Esophagus muscularis mucosa (tissue), 4 donors: ENCODE data around the gene DDTL.

Experiments
- EP300 ChIP-seq: sonication (generic); formaldehyde crosslinking; IDR thresholded peaks from one replicate; pipeline ENCODE4 v1.6.1; 2017; ENCODE audit warnings: antibody characterized with exemption
- POLR2A ChIP-seq: fragments of 450-650 bp; IDR thresholded peaks from one replicate; pipeline ENCODE4 v1.6.1; 2017; ENCODE audit warnings: antibody characterized with exemption, moderate library complexity, mild to moderate bottlenecking, low read depth
- POLR2AphosphoS5 ChIP-seq, 2 donors: sonication (generic); formaldehyde crosslinking; IDR thresholded peaks; one replicate each; pipeline ENCODE4 v1.6.1; 2017; ENCODE audit warnings: antibody characterized with exemption in 2 of 2
- TF ChIP-seq, protein P1 (sequence below), 3 experiments: fragments of 200-600 bp in 2 of 3; fragments of 450-650 bp in 1 of 3; sonication (generic) in 2 of 3; IDR thresholded peaks; one replicate each; pipeline ENCODE4 v1.5.1; 2017 to 2019; ENCODE audit warnings: antibody characterized with exemption in 3 of 3, mild to moderate bottlenecking in 2 of 3, moderate library complexity in 1 of 3

DNA sequence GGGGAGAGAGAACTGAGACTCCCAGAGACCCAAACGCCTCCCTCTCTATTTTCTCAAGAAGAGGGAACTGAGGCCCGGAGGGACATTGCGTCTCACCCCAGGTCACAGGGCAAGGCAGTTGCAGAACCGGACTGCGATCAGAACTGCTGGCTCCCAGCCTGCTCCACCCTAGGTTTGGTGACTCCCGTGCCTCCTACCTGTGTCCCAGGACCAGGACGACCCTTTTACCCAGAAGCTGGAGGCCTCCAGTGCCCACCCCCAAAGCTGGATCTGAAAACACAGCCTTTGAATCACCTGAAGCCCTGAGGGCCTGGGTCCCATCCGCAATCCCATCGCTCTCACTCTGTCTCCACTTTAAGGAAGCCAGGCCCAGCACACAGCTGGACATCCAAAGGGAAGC is 37.2 kb downstream of the DDTL start:
- TF ChIP-seq, protein P1, sequence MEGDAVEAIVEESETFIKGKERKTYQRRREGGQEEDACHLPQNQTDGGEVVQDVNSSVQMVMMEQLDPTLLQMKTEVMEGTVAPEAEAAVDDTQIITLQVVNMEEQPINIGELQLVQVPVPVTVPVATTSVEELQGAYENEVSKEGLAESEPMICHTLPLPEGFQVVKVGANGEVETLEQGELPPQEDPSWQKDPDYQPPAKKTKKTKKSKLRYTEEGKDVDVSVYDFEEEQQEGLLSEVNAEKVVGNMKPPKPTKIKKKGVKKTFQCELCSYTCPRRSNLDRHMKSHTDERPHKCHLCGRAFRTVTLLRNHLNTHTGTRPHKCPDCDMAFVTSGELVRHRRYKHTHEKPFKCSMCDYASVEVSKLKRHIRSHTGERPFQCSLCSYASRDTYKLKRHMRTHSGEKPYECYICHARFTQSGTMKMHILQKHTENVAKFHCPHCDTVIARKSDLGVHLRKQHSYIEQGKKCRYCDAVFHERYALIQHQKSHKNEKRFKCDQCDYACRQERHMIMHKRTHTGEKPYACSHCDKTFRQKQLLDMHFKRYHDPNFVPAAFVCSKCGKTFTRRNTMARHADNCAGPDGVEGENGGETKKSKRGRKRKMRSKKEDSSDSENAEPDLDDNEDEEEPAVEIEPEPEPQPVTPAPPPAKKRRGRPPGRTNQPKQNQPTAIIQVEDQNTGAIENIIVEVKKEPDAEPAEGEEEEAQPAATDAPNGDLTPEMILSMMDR (IDR thresholded peaks at IDR 0.05) = no peak
- TF ChIP-seq EP300 (no peak), POLR2AphosphoS5 (IDR thresholded peaks at IDR 0.05) (no peak), POLR2A (no peak)
